Smooth muscle cell of the pulmonary artery (primary cell): ENCODE measurements around the gene APOF. TPM values are rescaled to one million over a fixed set of nuclear protein-coding genes. Genes with fewer than 3 reads are reported as not detected.

Source experiments
- total RNA-seq: library from RNA; depleted of rRNA; stranded (reverse); fragments of >200 nt; gene quantifications from 2 replicates; pipeline ENCODE4 v1.2.3, GENCODE V29; 2014

The APOF gene
- total RNA-seq, result not detected in 2 replicates

GRCh38 chr12:56362130-56363059, at the start of gene APOF:
Gene APOF (minus strand): TSS chr12:56362857. CDS start chr12:56362745, 112 bp downstream.

GRCh38 chr12:56359851-56360767, 2.5 kb downstream of the APOF start, which contains the start of gene STAT2:
Gene STAT2 (minus strand): TSS chr12:56360107. CDS start chr12:56356571, 3,536 bp downstream.

GRCh38 chr12:56338308-56339157, 24.1 kb downstream of the APOF start, which contains the start of gene IL23A:
Gene IL23A (plus strand): TSS chr12:56338884. CDS start chr12:56339045, 161 bp downstream.

GRCh38 chr12:56333679-56334489, 28.8 kb downstream of the APOF start, which contains the start of gene PAN2:
Gene PAN2 (minus strand): TSS chr12:56334000. CDS start chr12:56333094, 906 bp downstream.

GRCh38 chr12:56315622-56316473, 46.8 kb downstream of the APOF start, which contains the start of gene CNPY2:
Gene CNPY2 (minus strand): TSS chr12:56315988. CDS start chr12:56315217, 771 bp downstream.

Other genes with a start within 250 kb of the APOF start
- 1,763 and 2,202 TPM in 2 replicates for gene RPL41, start 246.2 kb downstream of the APOF start, total RNA-seq
- 5.3 and 5.5 TPM in 2 replicates for gene ZC3H10, start 244.6 kb downstream of the APOF start, total RNA-seq
- gene ESYT1, start 234.6 kb downstream of the APOF start, total RNA-seq, result 237 and 257 TPM in 2 replicates
- gene MYL6B, start 210.3 kb downstream of the APOF start, total RNA-seq, result 56.4 and 58.6 TPM in 2 replicates
- gene MYL6, start 204.5 kb downstream of the APOF start, total RNA-seq, result 850 and 1,190 TPM in 2 replicates
- gene SMARCC2, start 173.4 kb downstream of the APOF start, total RNA-seq, result 55.4 and 57.7 TPM in 2 replicates
- 154 and 182 TPM in 2 replicates for gene RNF41, start 140.9 kb downstream of the APOF start, total RNA-seq
- 25.4 TPM in 2 replicates for gene NABP2, start 138.5 kb downstream of the APOF start, total RNA-seq
- 0.20 and 0.40 TPM in 2 replicates for gene SLC39A5, start 132.8 kb downstream of the APOF start, total RNA-seq
- 30.0 and 41.4 TPM in 2 replicates for gene ANKRD52, start 104.5 kb downstream of the APOF start, total RNA-seq
- 6.3 and 8.2 TPM in 2 replicates for gene COQ10A, start 95.9 kb downstream of the APOF start, total RNA-seq
- 133 and 159 TPM in 2 replicates for gene CS, start 62.5 kb downstream of the APOF start, total RNA-seq
- gene CNPY2, start 46.9 kb downstream of the APOF start, total RNA-seq, result 58.6 and 100 TPM in 2 replicates
- gene PAN2, start 28.9 kb downstream of the APOF start, total RNA-seq, result 27.6 and 30.9 TPM in 2 replicates
- not detected in 2 replicates for gene IL23A, start 24.0 kb downstream of the APOF start, total RNA-seq
- 229 and 230 TPM in 2 replicates for gene STAT2, start 2.8 kb downstream of the APOF start, total RNA-seq
- 6.7 and 7.2 TPM in 2 replicates for gene TIMELESS, start 86.6 kb upstream of the APOF start, total RNA-seq
- 0.13 TPM in 1 of 2 replicates, not detected in the other for gene MIP, start 91.8 kb upstream of the APOF start, total RNA-seq
- gene SPRYD4, start 105.7 kb upstream of the APOF start, total RNA-seq, result 1.2 and 1.9 TPM in 2 replicates
- 0.13 and 0.20 TPM in 2 replicates for gene GLS2, start 125.3 kb upstream of the APOF start, total RNA-seq
- gene RBMS2, start 159.0 kb upstream of the APOF start, total RNA-seq, result 26.2 and 27.9 TPM in 2 replicates